ENCODE results near the gene PDE8A. TPM values are rescaled to one million over a fixed set of nuclear protein-coding genes. Genes with fewer than 3 reads are reported as not detected.

PDE8A gene
- total RNA-seq, 1 experiment from 2014 or later = 65.9 TPM

- H3K4me3 Mint-ChIP-seq (ENCODE audit: low read depth, unreplicated experiment) = no peak overlapping the region
- BruUV-seq (replicated peaks) = no TSS peak
- intact Hi-C loops (cut with micrococcal nuclease; ENCODE audit: unreplicated experiment) = no loop called here
- no peaks in the 10 kb centered on the region for H3K9me3 Mint-ChIP-seq (ENCODE audit: low read depth, unreplicated experiment)
- CTCF ChIA-PET = interaction anchor here (0.7 to 1.4 kb wide), 3 partner anchors 10 to 56 kb away, joined by 3 to 4 read pairs (median 4); partner anchors contain the start of gene PDE8A
- H3K4me1 Mint-ChIP-seq (ENCODE audit: low read depth, unreplicated experiment) = peaks cover 34% of the 10 kb centered on the region
- DNase-seq = no peak
- no peaks in the 10 kb centered on the region for H3K27me3 Mint-ChIP-seq (ENCODE audit: unreplicated experiment)
- H3K36me3 Mint-ChIP-seq (ENCODE audit: insufficient read depth, unreplicated experiment) = no peaks in the 10 kb centered on the region
- no peak overlapping the region for H3K27ac Mint-ChIP-seq (ENCODE audit: unreplicated experiment)
- TF ChIP-seq, protein P1, sequence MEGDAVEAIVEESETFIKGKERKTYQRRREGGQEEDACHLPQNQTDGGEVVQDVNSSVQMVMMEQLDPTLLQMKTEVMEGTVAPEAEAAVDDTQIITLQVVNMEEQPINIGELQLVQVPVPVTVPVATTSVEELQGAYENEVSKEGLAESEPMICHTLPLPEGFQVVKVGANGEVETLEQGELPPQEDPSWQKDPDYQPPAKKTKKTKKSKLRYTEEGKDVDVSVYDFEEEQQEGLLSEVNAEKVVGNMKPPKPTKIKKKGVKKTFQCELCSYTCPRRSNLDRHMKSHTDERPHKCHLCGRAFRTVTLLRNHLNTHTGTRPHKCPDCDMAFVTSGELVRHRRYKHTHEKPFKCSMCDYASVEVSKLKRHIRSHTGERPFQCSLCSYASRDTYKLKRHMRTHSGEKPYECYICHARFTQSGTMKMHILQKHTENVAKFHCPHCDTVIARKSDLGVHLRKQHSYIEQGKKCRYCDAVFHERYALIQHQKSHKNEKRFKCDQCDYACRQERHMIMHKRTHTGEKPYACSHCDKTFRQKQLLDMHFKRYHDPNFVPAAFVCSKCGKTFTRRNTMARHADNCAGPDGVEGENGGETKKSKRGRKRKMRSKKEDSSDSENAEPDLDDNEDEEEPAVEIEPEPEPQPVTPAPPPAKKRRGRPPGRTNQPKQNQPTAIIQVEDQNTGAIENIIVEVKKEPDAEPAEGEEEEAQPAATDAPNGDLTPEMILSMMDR (IDR thresholded peaks at IDR 0.05; ENCODE audit: unreplicated experiment) = no peak
Observed at GRCh38 chr15:85037641-85038040, 56.0 kb downstream of the PDE8A start.

DNA sequence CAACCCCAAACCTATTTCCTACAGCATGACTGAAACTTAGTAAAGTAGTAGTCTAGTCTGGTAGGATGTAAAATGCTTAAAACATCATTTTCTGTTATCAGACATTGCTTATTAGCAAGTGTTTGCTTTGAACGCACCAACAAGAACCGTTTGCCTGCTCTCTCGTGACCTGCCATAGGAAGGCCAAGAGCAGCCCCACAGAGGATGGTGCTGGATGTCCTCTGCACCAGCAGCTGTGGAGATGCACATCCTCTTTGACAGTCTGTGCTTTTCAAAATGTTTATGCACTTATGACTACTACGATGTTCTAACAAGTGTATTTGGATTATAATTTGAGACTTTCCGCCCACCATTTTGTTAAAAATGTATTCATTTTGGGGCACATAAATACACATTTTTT lies 59.6 kb downstream of the PDE8A start:
- TF ChIP-seq, protein P1 (IDR thresholded peaks at IDR 0.05; ENCODE audit: unreplicated experiment) = no peak
- intact Hi-C loops (cut with micrococcal nuclease; ENCODE audit: unreplicated experiment) = loop anchor here (10.0 kb wide), 1 partner anchor 216 kb away; no protein-coding TSS in a partner anchor

DNA sequence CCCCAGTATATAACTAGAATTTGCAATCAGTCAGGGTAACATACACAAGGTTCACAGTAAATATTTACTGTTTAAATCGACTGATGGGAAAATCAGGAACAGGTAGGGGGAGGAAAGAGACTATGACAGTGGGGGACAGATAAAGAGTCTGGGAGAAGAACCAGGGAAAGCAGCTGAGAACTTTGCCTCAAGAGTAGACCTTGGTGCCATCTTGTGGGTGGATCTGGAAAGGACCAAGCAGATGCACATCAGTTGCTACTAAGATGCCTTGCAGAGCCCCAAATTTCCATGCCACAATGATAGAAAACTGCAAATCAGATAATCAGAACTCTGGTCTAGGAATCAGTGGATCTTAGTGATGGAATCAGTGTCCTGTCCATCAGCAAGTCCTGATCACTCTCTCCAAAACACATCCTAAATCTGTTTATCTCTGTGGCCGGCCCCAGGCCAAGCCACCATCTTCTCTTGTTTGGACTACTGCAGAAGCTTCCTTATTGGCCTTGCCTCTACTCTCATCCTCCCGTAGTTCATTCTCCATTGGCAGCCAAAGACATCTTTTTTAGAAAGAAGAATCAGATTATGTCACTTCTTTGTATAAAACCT lies 62.7 kb downstream of the PDE8A start:
- CTCF ChIA-PET = interaction anchor here (0.8 to 3.2 kb wide), 7 partner anchors 13 to 91 kb away, joined by 3 to 19 read pairs (median 4); partner anchors contain the start of gene PDE8A
- H3K9me3 Mint-ChIP-seq (ENCODE audit: low read depth, unreplicated experiment) = no peaks in the 10 kb centered on the region
- peaks cover 33% of the 10 kb centered on the region for H3K4me1 Mint-ChIP-seq (ENCODE audit: low read depth, unreplicated experiment)
- H3K27me3 Mint-ChIP-seq (ENCODE audit: unreplicated experiment) = no peaks in the 10 kb centered on the region
- TF ChIP-seq, protein P1 (IDR thresholded peaks at IDR 0.05; ENCODE audit: unreplicated experiment) = peak; percentile 33
- no peak overlapping the region for H3K4me3 Mint-ChIP-seq (ENCODE audit: low read depth, unreplicated experiment)
- intact Hi-C loops (cut with micrococcal nuclease; ENCODE audit: unreplicated experiment) = loop anchor here (1.0 to 10.0 kb wide), 3 partner anchors 60 to 220 kb away; no protein-coding TSS in a partner anchor
- DNase-seq = peak; percentile 76
- no peak overlapping the region for H3K27ac Mint-ChIP-seq (ENCODE audit: unreplicated experiment)
- no TSS peak for BruUV-seq (replicated peaks)
- no peaks in the 10 kb centered on the region for H3K36me3 Mint-ChIP-seq (ENCODE audit: insufficient read depth, unreplicated experiment)

More for the DNA sequence above, 59.6 kb downstream of the PDE8A start:
- H3K9me3 Mint-ChIP-seq (ENCODE audit: low read depth, unreplicated experiment) = no peaks in the 10 kb centered on the region
- H3K4me3 Mint-ChIP-seq (ENCODE audit: low read depth, unreplicated experiment) = no peak overlapping the region
- peaks cover 37% of the 10 kb centered on the region for H3K4me1 Mint-ChIP-seq (ENCODE audit: low read depth, unreplicated experiment)
- DNase-seq = no peak
- CTCF ChIA-PET = no interaction called here
- no TSS peak for BruUV-seq (replicated peaks)
- no peak overlapping the region for H3K27ac Mint-ChIP-seq (ENCODE audit: unreplicated experiment)
- H3K36me3 Mint-ChIP-seq (ENCODE audit: insufficient read depth, unreplicated experiment) = no peaks in the 10 kb centered on the region
- no peaks in the 10 kb centered on the region for H3K27me3 Mint-ChIP-seq (ENCODE audit: unreplicated experiment)

- peaks cover 28% of the 10 kb centered on the region for H3K4me1 Mint-ChIP-seq (ENCODE audit: low read depth, unreplicated experiment)
- no peaks in the 10 kb centered on the region for H3K36me3 Mint-ChIP-seq (ENCODE audit: insufficient read depth, unreplicated experiment)
- H3K27ac Mint-ChIP-seq (ENCODE audit: unreplicated experiment) = no peak overlapping the region
- TF ChIP-seq, protein P1 (IDR thresholded peaks at IDR 0.05; ENCODE audit: unreplicated experiment) = no peak
- CTCF ChIA-PET = interaction anchor here (1.0 to 3.2 kb wide), 5 partner anchors 13 to 90 kb away, joined by 3 to 19 read pairs (median 5); partner anchors contain the start of gene PDE8A
- no peak for DNase-seq
- no peak overlapping the region for H3K4me3 Mint-ChIP-seq (ENCODE audit: low read depth, unreplicated experiment)
- no peaks in the 10 kb centered on the region for H3K9me3 Mint-ChIP-seq (ENCODE audit: low read depth, unreplicated experiment)
- BruUV-seq (replicated peaks) = no TSS peak
- H3K27me3 Mint-ChIP-seq (ENCODE audit: unreplicated experiment) = no peaks in the 10 kb centered on the region
- intact Hi-C loops (cut with micrococcal nuclease; ENCODE audit: unreplicated experiment) = loop anchor here (1.0 to 10.0 kb wide), 5 partner anchors 61 to 458 kb away; no protein-coding TSS in a partner anchor
Observed at GRCh38 chr15:85044894-85045293, 63.2 kb downstream of the PDE8A start.

Data from Calu3 (cell line).